DND-41 (cell line): ENCODE results near the gene GDI1.

Experiments used
- EZH2 ChIP-seq: IDR thresholded peaks from 3 replicates; pipeline ENCODE4 v1.6.1; 2012; ENCODE audit warnings: borderline replicate concordance, low read depth, mild to moderate bottlenecking, moderate library complexity, low read length, inconsistent platforms; ENCODE audit not compliant: severe bottlenecking
- TF ChIP-seq, protein P1 (sequence below): IDR thresholded peaks from 2 replicates; pipeline ENCODE4 v1.5.1; 2012; ENCODE audit warnings: borderline replicate concordance, low read length, moderate library complexity, mild to moderate bottlenecking; ENCODE audit not compliant: poor library complexity, severe bottlenecking; ENCODE audit errors: extremely low read depth

DNA sequence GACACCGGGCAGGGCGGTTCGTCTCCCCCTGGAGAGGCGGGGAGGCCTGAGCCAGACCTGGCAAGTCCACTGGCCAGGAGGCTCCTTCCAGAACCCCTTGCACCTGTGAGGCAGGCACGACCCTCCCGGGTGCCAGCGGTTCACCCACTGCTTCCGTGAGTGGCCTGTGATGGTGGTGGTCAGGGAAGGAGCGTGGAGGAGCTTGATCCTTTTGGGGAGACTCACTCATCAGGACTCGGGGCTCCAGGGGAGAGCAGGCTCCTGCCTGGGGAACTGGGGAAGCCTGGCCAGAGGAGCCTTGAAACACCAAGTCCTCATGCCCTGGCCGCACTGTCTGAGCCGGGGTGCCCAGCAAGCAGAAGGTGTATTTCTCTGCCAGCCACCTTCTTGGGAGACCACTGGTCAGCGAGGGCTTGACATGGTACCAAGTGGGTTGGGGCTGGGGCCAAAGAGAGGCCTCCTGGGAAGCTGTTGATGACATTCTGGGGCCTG is 7.8 kb downstream of the GDI1 start:
- TF ChIP-seq, protein P1, sequence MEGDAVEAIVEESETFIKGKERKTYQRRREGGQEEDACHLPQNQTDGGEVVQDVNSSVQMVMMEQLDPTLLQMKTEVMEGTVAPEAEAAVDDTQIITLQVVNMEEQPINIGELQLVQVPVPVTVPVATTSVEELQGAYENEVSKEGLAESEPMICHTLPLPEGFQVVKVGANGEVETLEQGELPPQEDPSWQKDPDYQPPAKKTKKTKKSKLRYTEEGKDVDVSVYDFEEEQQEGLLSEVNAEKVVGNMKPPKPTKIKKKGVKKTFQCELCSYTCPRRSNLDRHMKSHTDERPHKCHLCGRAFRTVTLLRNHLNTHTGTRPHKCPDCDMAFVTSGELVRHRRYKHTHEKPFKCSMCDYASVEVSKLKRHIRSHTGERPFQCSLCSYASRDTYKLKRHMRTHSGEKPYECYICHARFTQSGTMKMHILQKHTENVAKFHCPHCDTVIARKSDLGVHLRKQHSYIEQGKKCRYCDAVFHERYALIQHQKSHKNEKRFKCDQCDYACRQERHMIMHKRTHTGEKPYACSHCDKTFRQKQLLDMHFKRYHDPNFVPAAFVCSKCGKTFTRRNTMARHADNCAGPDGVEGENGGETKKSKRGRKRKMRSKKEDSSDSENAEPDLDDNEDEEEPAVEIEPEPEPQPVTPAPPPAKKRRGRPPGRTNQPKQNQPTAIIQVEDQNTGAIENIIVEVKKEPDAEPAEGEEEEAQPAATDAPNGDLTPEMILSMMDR, result no peak
- no peak for TF ChIP-seq EZH2
